Transverse colon (tissue), 4 donors: ENCODE results near the gene GPC6. TPM values are rescaled to one million over a fixed set of nuclear protein-coding genes. Genes with fewer than 3 reads are reported as not detected.

Source experiments
- DNase-seq: peaks from one replicate; pipeline ENCODE4 v3.0.0-alpha.2; 2019
- H3K27ac ChIP-seq, 4 donors: fragments of 200-600 bp; sonication (generic); 2 replicates each; pipeline ENCODE4 v1.5.1; 2016 to 2018; ENCODE audit warnings: inconsistent platforms in 4 of 4
- H3K27me3 ChIP-seq: fragments of 200-600 bp; sonication (generic); 2 replicates; pipeline ENCODE4 v1.5.1; 2017; ENCODE audit warnings: inconsistent platforms
- H3K36me3 ChIP-seq, 4 donors: fragments of 200-600 bp; sonication (generic); 2 replicates each; pipeline ENCODE4 v1.5.1; 2017 to 2019; ENCODE audit warnings: inconsistent platforms in 4 of 4
- H3K4me1 ChIP-seq, 4 donors: fragments of 200-600 bp; sonication (generic); 2 replicates each; pipeline ENCODE4 v1.5.1; 2017 to 2020; ENCODE audit warnings: inconsistent platforms in 4 of 4
- H3K4me3 ChIP-seq, 4 donors: fragments of 200-600 bp; sonication (generic); 1 replicate in 1 of 4; 2 replicates in 3 of 4; pipeline versions ENCODE4 v1.5.1 to v1.6.1; 2017 to 2019; ENCODE audit warnings: inconsistent platforms in 4 of 4
- H3K9me3 ChIP-seq, 2 donors: fragments of 200-600 bp; sonication (generic); 2 replicates each; pipeline ENCODE4 v1.5.1; 2017 to 2019; ENCODE audit warnings: inconsistent platforms in 2 of 2
- EP300 ChIP-seq: sonication (generic); formaldehyde crosslinking; IDR thresholded peaks from one replicate; pipeline ENCODE4 v1.6.1; 2017; ENCODE audit warnings: antibody characterized with exemption, low read depth
- POLR2A ChIP-seq: fragments of 450-650 bp; IDR thresholded peaks from one replicate; pipeline ENCODE4 v1.6.1; 2016; ENCODE audit warnings: antibody characterized with exemption, mild to moderate bottlenecking, moderate library complexity
- POLR2AphosphoS5 ChIP-seq, 3 donors: sonication (generic); formaldehyde crosslinking; IDR thresholded peaks; one replicate each; pipeline ENCODE4 v1.6.1; 2016; ENCODE audit warnings: antibody characterized with exemption in 3 of 3
- WGBS, 2 donors: methylation state at CpG; one replicate each; pipeline ENCODE4 v1.1.5; 2018; ENCODE audit warnings: low coverage in 1 of 2; 5-methylcytosine and 5-hydroxymethylcytosine counted together
- in situ Hi-C, 4 donors: fragments of 200-750 bp; cut with MboI; loops; one replicate each; pipeline versions ENCODE4 v1.15.0 to v1.15.1; 2017; ENCODE audit warnings: low sequenced_read_pairs in 3 of 4, low pct_ligation_motif_present in 1 of 4, low pct_unique_long_range_greater_than_20kb in 1 of 4
- intact Hi-C: fragments of 100-400 bp; cut with DNase I; formaldehyde crosslinking; loops from one replicate; pipeline ENCODE4 v1.15.1; 2023; ENCODE audit warnings: low total_unique reads
- total RNA-seq, 4 donors: library from RNA; depleted of rRNA; stranded (reverse); fragments of >200 nt; gene quantifications; one replicate each; pipeline ENCODE4 v1.1.0, GENCODE V29; 2016
- TF ChIP-seq, protein P1 (sequence below), 5 experiments: fragments of 200-600 bp in 3 of 5; fragments of 450-650 bp in 2 of 5; sonication (generic) in 3 of 5; IDR thresholded peaks; 1 replicate in 2 of 5; 2 replicates in 3 of 5; pipeline ENCODE4 v1.5.1; 2016 to 2017; ENCODE audit warnings: antibody characterized with exemption in 5 of 5, inconsistent platforms in 3 of 5, mild to moderate bottlenecking in 2 of 5, moderate library complexity in 1 of 5

Gene GPC6
- total RNA-seq, 4 donors from 2014 or later: 0.75 to 5.7 (median 4.0) TPM

DNA sequence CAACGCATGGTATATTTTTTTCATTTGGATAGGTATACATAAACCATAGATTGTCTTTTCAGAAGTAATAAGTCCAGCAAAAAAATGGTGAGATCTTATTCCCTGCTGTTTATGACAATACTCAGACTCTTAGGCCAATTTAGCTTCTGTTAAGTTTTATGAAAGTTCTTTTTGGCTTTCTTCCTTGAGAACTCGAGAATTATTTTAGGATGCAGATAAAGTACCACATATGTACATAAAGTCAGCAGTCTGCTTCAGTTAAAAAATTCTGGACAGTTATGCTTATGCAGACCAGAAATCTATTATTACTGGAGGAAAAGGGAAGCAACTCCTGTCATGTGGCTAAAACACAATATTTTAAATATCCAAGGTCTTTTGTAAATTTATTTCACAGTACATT lies 422.9 kb downstream of the GPC6 start:
- in situ Hi-C loops (no loop called here), intact Hi-C loops (no loop called here)
- TF ChIP-seq POLR2AphosphoS5 (IDR thresholded peaks at IDR 0.05) (no peak), POLR2A (no peak), EP300 (no peak)
- TF ChIP-seq, protein P1, sequence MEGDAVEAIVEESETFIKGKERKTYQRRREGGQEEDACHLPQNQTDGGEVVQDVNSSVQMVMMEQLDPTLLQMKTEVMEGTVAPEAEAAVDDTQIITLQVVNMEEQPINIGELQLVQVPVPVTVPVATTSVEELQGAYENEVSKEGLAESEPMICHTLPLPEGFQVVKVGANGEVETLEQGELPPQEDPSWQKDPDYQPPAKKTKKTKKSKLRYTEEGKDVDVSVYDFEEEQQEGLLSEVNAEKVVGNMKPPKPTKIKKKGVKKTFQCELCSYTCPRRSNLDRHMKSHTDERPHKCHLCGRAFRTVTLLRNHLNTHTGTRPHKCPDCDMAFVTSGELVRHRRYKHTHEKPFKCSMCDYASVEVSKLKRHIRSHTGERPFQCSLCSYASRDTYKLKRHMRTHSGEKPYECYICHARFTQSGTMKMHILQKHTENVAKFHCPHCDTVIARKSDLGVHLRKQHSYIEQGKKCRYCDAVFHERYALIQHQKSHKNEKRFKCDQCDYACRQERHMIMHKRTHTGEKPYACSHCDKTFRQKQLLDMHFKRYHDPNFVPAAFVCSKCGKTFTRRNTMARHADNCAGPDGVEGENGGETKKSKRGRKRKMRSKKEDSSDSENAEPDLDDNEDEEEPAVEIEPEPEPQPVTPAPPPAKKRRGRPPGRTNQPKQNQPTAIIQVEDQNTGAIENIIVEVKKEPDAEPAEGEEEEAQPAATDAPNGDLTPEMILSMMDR (IDR thresholded peaks at IDR 0.05): no peak
- Histone ChIP-seq H3K4me3 (no peak overlapping the region), H3K9me3 (no peaks in the 10 kb centered on the region), H3K4me1 (no peaks in the 10 kb centered on the region), H3K36me3 (no peaks in the 10 kb centered on the region), H3K27ac (no peak overlapping the region), H3K27me3 (no peaks in the 10 kb centered on the region)
- 65 to 68% methylated on average over 2 of the region's 2 CpGs for WGBS, 2 donors
- DNase-seq: no peak

DNA sequence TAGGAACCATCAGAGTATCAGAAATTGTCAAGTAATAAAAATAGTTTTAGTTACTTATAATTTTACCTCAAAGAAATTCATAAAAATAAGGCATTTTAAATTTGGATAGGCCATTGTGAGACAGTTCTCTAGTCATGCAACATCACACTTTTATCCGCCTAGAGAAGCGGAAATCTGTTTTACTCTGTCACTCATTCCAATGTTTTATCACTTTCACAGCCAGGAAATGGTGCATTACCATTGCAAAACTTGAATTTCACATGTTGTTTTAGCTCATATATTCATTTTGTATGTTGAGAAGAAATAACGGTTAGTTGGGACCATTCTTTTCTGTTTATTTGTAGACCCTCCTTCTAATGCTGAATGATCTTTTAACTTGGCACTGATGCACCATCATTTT lies 427.2 kb downstream of the GPC6 start:
- no peak for DNase-seq
- H3K27me3 ChIP-seq: no peaks in the 10 kb centered on the region
- no peaks in the 10 kb centered on the region for H3K4me1 ChIP-seq
- no peak overlapping the region for H3K27ac ChIP-seq
- H3K9me3 ChIP-seq: peaks cover 0 to 5% of the 10 kb centered on the region in 2 donors
- intact Hi-C loops: no loop called here
- no peaks in the 10 kb centered on the region for H3K36me3 ChIP-seq
- WGBS, 2 donors: 92 to 97% methylated on average over 3 of the region's 3 CpGs
- H3K4me3 ChIP-seq: no peak overlapping the region
- TF ChIP-seq, protein P1 (IDR thresholded peaks at IDR 0.05): no peak
- no peak for TF ChIP-seq POLR2A
- TF ChIP-seq EP300: no peak
- in situ Hi-C loops: no loop called here

DNA sequence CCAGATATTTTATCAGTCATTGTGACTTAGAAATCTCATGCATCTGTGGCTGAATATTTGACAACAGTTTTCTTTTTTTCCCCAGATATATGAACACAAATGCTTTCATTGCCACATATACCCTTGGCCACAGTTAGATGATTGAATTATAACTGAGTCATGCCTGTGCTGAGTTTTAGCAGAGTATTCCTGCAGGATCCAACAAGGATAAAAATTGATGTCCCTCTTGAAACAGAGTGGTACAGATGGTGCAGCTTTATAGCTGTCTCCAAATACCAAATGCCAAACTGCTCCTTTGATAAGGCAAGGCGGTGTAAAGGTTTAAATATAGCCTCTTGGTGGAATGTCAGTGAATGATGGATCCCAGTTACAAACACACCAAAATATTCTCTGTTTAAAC lies 428.5 kb downstream of the GPC6 start:
- Histone ChIP-seq H3K4me3 (no peak overlapping the region), H3K27me3 (no peaks in the 10 kb centered on the region), H3K27ac (no peak overlapping the region), H3K36me3 (no peaks in the 10 kb centered on the region), H3K4me1 (no peaks in the 10 kb centered on the region), H3K9me3 (peaks cover 0 to 5% of the 10 kb centered on the region in 2 donors)
- no peak for DNase-seq
- in situ Hi-C loops (no loop called here), intact Hi-C loops (no loop called here)
- 66 to 71% methylated on average over 1 of the region's 1 CpG for WGBS, 2 donors
- TF ChIP-seq, protein P1 (IDR thresholded peaks at IDR 0.05): no peak

DNA sequence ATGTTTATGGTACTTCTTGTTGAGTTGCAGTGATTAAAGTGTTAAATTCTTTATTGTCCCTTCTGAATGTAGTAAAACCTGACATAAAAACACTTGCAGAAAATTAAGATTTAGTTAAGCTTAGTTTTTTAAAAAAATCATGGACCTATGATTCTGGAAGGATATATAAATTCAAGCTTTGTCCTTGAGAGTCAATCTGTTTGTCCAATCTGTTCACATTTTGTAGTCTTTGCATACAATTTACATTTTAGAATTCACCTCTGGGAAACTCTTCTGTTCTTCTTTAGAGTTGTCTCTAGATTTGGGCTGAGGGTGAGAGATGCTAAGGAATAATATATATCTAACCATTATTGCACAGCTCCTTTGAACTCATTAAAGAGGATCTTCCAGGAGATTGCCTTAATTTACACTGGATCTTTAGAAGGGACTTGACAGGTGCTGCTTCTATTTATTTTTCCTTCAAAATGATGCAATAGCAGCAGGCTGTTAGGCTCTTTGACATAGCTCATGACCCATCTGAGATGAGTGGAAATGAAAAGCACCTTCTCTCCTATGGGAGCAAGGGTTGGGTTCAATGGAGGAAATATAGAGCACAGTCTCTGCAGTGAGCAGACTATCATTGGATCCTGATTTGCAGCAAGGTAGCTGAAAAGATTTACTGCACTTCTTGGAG lies 433.9 kb downstream of the GPC6 start:
- H3K27me3 ChIP-seq: no peaks in the 10 kb centered on the region
- no peaks in the 10 kb centered on the region for H3K4me1 ChIP-seq
- H3K36me3 ChIP-seq: no peaks in the 10 kb centered on the region
- no peak for DNase-seq
- intact Hi-C loops: no loop called here
- TF ChIP-seq POLR2A: no peak
- TF ChIP-seq, protein P1 (IDR thresholded peaks at IDR 0.05): no peak
- no peak for TF ChIP-seq POLR2AphosphoS5 (IDR thresholded peaks at IDR 0.05)
- no peak for TF ChIP-seq EP300
- in situ Hi-C loops: no loop called here
- H3K9me3 ChIP-seq: peaks cover 0 to 5% of the 10 kb centered on the region in 2 donors
- H3K27ac ChIP-seq: no peak overlapping the region
- H3K4me3 ChIP-seq: no peak overlapping the region
